Nucleus accumbens (tissue), 56 donors: Measurements from ENCODE around the gene ANO3.
"Not testable (repeated sequence)": the region's sequence is repeated elsewhere in the genome, so short reads cannot be mapped to it uniquely, and the experiment has no call there.

Experiments used
- DNase-seq, 56 donors: peaks; one replicate each; lab custom pipeline; 2025; lab: John Stamatoyannopoulos, UW

ANO3 gene

DNA sequence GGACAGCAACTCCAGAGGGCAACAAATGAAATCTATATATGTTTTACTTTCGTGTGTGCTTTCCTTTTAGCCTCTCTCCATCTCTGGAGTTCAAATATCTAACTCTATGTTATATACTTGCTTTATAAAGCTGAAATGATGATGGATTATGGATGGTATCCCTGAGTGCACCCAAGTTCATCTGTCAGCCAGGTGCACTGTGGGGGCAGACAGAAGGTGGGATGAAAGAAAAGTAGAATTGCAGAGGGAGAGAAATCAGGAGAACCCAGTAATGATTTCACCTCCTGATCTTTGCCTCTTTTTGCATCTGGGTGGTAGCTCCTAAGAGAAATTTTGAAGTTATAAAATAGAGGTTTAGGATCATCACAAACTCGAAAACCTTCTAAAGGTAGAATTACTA, 237.7 kb downstream of the ANO3 start:
- DNase-seq: peak in 1 of 56 donors; percentile 1

DNA sequence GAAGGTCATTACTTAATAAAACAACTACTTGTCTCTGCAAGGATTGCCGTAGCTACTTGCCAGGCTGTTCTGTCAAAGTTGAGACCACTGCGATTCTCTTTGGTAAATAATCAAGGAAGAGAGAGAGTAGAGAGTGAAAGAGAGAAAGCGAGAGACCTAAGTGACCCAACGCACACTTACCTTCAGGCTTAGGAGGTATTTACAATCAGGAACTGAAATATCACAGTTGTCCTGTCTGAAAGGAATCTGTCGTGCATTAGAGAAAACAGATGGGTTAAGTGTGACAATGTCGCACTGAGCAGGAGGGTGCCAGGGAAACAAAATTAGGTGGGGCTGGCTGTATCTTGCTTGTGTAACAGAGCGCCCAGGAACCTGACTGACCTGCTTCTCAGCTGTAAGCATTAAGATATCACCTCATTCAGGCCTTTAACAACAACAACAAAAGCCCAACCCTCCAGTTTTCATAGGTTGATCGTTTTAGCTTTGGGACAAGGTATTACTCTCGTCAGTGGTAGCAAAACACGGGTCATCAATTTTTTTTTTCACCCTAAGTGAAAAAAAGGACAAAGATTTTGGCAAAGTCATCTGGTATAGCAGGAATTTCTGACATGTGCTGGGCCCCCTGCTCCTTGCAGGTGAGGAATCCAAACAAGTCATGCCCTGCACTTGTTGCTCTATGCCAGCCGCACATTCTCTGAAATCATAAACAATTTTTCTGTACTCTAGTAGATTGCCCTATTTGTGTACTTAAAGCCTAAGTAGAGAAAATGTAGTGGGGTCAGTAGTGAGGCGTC, 240.1 kb downstream of the ANO3 start, which contains the start of gene MUC15:
Gene MUC15 (minus strand): TSS at position 403 of the 794 bp plus-strand sequence. CDS start 5,169 bp downstream, outside the sequence.
- no peak for DNase-seq

DNA sequence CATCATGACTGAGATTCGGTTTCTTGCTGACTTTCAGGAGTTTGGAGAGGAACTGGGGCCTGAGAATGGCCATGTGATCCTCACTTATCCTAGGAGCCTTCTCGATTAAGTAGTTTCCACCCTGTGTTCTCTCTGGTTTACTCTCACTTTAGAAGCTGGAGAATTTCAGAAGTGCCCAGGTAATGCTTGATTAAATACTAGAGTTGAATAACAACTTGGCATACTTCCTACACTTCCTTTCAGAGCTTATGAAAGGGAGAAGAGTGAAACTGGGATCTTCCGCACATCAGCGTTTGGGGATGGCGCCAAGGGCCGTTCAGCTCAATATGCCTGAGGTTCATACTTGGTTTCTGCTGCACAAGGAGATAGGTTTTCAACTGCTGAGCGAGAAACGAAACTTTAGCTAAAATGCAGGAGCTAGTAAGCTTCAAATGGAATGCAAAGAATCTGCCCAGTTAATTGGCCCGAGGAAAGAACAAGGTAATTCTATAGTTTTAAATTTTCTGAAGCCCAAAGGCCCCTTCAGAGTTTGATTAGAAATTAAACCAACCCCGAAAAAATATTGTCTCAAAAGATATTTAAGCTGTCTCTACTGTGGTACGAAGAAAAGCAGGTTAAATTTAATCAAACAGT, 241.0 kb downstream of the ANO3 start:
- no peak for DNase-seq

DNA sequence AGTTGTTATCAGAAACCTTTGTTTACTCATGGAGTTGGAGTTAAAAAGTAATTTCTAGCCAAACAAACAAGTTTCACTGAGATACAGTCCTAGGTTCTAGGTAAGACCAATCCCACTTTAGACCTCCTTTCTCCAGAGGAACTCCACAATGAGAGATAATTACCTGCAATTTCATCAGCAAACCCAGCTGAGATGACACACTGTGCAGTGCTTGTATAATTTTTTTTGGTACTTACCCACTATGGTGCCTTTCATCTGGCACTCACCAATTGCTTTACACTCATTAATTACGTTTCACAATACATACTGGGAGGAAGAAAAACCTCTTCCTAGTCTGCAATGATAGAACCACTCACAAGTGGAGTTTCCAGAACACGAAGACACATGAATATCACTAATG, 242.0 kb downstream of the ANO3 start:
- no peak for DNase-seq

DNA sequence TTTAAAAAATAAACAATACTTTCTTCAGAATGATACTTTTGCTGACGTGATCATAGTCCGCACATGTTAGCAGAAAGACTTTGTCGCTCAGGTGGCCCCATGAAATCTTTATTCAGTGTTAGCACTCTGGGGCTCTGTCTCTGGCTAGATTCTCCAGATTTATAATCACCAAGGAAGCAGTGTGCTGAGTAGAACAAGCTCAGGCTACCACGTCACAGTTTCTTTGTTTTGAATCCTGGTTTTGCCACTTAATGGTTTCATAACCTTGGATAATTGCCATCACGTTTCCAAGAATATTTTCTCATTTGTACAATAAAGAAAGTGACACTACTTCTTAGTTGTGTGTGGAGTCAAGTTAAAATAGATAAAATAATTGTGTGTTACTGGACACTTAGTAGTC, 244.0 kb downstream of the ANO3 start:
- no peak for DNase-seq

DNA sequence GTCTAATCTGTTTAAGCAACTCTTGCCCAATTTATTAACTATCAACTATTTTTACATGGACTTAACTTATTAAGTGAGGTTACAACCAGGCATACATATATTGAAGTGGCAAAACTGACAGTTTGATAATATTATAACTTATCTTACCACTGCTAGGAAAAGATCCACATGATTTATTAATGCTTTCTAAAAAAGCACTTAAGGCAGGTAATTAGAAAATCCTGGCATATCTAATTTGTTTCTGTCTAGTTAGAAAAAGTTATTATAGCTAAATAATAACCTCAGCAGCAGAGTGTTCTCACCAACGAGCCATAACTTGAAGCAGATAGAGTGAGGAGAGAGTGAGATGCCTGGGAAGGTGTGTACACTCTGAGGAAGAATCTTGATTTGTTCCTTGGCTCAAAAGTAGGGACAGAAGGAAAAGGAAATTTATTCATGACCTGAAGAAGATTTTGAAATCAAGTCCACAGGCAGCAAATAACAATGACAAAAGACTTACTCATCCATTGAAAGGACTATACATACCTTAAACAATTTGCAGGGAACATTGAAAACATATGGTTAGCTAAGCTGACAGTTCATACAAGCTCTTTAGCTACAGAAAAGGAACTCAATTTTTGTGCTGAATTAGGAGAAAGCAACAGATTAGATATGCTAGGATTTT, 247.2 kb downstream of the ANO3 start:
- DNase-seq: no peak

DNA sequence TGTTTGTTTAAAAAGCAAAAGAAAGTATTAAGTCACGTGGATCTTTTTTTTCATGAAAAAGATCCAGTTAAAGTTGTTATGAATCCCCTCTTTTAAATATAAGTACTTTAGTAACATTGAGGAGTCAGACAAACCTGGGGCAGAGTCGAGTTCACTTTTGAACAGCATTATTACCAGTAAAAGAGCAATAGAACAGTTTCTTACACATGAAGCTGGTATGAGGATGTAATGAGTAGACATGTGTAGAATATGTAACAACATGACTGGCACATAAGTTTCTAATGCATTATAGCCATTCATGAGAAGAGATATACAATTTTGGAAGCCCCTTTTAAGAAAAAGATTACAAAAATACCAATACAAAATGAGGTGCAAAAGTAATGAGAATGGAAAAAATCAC, 247.8 kb downstream of the ANO3 start:
- DNase-seq: no peak

DNA sequence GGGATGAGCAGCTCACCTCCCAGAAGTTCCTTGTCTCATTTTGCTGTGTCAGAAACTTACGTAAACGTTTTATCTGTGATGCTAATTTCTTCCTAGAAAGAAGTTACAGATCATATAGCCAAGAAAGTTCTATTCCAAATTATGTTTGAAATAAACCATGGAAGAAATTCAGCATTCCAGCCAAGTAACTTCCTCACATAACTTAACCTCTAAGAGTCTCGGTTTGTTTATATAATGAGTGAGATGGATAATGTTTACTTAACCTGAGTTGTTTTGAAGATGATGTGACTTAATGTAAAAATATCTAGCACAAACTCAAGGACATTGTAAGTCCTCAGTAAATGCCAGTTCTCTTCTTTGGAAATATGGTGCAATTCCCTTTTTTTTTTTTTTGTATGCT, 249.0 kb downstream of the ANO3 start:
- DNase-seq: no peak

DNA sequence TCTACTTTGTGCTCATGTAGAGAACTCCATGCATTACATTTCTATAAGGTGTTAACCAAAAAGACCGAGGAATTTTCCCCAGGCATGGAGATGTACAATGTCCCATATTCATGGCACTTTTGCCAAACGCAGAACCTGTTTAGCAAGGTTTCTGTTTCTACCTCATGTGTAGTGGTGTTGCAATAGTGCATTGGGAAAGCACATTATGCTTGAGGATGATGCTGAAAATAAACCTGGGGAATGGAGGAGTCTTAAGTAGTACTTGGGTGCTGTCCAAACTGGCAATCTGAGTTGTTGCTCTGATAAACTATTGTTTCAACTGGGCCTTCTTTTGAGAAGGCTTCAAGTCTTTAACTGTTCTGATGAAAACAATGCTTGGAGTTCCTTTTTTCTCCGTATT, 251.6 kb downstream of the ANO3 start:
- no peak for DNase-seq

DNA sequence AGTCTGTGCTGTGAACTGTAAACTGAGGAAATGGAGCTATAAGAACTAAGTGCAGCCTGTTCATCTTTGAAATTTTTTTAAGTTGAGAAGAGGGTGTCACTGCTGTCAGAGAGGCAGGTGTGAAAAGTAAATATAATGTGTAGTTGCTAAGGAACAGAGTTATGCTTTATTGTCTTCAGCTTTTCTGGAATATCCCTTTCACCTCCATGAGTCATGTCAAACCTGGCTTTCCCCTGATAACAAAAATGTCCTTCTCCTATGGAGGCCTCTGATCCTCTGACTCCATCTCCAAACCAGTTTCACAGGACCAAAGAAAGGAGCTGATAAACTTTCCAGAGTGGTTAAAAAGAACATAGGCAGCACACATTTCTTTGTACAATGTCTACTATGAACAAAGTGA, 252.9 kb downstream of the ANO3 start:
- DNase-seq: no peak

DNA sequence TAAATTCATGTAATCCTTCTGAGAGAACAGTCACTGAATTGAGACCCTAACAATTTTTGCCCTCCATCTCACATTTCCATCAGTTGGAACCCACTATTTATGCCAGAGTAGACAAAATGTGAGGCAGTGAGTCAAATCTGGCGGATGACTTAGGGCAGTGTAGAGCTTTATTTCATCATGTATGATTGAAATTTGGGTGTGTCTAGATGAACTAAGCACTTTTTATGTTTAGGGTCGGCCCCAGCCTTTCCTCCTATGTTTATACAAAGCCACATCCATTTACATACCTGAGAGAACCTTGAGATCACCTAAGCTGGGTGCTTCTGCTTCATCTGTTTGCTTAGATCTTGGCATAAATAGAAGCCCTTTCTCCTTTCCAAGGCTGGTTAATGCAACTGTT, 255.1 kb downstream of the ANO3 start:
- no peak for DNase-seq

DNA sequence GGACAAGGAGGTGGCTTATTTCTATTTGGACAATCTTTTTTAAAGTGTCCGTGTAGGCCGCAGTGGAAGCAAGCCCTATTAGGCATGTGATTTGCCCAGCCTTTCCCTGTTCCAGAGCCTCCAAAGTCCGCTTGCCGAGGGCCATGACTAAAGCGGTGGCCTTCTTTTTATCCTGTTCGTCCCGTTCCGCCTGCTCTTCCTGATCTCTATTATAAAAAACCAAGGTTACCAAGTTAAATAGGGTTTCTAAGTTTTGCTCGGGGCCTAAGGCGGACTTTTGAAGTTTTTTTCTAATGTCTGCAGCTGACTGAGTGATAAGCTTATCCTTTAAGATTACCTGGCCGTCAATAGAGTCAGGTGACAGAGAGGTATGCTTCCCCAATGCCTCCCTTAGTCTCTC, 261.8 kb downstream of the ANO3 start:
- DNase-seq: no peak

DNA sequence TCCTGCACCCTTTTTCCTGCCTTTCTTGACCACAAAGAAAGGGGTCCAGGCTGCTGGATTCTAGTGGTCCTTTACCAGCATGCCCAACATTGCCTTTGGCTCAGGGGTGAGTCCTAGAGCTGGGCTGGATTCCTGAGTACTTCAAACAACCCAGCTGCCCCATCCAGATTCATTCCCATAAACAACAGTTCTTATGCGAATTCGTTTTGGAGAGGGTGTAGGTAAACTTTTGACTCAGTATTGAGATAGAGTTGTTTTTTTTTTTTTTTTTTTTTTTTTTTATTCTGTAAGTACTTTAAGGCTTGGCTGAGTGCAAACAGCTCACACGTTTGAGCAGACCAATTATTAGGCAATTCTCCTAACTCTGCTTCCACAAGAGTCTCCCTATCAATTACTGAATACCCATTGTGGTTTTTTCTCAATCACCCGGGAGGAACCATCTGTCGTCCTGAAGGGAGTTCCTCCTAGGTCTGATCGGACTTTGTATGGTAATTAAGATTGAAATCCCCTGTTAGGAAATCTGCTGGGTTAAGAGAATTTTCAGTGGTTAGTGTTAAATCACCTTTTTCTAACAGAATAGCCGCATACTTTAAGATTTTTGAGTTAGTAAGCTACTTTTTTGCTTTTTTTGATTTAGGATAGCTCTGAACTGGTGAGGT, 263.4 kb downstream of the ANO3 start:
- not testable (repeated sequence) for DNase-seq

DNA sequence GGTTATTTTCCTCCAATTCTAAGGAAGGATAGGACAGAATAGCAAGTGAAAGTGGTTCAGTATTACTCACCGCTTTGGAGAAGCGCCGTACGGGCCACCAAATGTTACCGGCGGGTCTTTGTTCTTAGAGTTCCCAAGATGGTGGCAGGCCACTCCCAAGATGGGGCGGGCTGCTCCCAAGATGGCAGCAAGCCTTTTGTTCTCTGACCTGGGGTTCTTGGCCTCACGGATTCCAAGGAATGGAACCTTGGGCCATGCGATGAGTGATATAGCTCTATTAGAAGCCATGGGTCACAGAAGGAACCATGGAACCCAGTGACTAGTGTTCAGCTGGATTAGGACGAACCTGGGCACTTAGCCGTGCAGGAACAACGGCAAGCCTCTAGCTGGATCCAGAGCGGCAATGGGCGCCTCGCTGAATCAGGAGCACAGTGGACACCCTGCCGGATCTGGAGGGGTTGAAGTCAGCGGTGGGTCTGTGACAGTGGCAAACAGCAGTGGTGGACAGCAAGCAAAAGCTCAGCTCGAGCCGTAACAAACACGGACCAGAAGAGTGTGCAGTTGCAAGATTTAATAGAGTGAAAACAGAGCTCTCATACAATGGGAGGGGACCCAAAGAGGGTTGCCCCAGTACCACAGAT, 265.2 kb downstream of the ANO3 start:
- DNase-seq: not testable (repeated sequence)

DNA sequence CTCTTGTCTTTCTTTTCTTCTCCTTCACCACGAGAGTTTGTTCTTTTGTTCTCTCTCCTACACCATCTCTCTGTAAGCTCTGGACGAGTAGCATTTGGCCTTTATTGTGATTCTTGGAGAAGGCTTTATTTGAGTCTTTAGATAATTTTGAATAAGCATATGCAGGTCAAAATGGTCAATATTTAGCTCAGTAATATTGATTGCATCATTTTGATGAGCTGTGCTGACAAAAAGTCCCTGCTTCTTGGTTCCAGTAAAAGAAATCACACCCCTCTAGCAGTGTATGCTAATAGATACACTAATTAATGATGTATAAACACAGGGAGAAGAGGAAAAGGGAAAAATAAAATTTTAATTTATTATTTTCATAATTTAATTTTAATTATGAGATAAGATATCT, 266.0 kb downstream of the ANO3 start:
- no peak for DNase-seq

DNA sequence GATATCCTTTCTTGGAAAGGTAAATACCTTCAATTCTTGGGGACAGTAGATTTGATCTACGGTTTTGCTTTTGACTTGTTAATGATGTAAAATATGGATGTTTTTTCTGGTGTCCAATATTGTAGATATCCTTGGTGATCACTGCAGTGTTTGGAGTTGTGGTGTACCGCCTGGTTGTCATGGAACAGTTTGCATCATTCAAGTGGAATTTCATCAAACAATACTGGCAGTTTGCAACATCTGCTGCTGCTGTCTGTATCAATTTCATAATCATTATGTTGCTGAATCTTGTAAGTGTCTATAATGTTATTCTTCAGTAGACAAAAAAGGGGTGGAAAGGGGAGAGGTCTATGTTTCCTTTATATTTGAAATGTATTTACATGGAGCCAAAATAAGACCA, 267.5 kb downstream of the ANO3 start:
- no peak for DNase-seq

DNA sequence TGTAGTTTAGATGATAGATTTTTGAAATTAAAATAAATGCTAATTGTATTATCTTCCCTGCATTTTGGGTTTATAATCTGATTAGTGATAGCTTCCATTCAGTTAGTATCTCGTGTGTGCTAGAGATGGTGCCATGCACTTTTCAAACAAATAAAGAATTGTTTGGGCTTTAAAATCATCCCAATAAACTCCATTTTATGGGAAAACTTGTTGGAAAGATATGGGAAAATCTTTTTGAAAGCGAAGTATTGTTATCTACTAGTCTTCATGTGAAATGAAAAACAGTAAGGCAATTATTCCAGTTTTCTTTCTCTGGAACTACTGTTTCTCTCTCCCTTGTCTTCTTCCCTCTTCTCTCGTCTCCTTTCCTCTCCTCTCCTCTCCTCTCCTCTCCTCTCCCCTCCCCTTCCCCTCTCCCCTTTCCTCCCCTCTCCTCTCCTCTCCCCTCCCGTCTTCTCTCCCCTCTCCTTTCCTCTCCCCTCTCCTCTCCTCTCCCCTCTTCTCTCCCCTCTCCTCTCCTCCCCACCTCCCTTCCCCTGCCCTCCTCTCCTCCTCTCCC, 268.0 kb downstream of the ANO3 start:
- DNase-seq: no peak

DNA sequence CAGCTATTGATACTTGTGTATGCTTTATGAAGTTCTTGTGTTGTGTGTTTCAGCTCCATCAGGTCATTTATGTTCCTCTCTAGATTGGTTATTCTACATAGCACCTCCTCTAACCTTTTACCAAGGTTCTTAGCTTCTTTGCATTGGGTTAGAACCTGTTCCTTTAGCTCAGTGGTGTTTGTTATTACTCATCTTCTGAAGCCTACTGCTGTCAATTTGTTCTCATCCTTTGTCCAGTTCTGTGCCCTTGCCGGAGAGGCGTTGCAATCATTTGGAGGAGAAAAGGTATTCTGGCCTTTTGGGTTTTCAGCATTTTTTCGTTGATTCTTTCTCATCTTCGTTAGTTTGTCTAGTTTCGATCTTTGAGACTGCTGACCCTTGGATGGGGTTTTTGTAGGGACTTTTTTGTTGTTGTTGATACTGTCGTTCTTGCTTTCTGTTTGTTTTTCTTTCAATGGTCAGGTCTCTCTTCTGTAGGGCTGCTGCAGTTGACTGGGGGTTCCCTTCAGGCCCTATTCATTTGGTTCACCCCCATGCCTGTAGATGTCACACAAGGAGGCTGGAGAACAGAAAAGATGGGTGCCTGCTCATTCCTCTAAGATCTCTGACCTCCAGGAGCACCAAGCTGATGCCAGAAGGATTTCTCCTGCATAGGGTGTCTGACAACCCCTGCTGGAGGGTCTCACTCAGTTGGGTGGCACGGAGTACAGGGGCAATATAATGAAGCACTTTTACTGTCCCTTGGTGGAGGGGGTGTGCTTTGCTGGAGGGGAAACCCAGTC, 276.0 kb downstream of the ANO3 start:
- no peak for DNase-seq

DNA sequence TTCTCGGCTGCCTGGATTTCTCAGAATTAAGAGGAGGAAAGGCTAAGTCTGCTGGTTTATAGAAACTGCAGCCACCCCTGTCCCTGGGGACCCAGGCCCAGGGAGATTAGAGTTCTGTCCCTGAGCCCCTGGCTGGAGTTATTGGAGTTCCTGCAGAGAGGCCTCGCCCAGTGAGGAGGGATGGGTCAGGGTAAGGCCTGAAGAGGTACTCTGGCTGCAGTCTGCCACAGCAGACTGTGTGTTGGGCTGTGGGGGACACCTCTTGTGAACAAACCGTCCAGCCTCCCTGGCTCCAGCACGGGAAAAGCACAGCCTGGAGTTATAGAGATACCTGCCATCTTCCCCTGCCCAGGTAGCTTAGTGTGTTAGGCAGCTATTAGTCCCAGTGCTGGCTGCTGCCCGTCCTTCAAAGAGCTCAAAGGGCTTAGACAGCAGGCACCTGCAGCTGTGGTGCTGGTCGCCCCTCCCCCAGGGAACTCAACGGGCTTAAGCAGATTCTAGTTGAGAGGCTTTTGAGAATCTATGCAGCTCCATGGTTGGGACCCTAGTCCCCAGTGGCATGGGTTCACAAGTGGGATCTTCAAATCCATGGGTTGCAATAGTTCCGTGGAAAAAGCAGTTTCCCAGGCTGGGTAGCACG, 276.7 kb downstream of the ANO3 start:
- DNase-seq: no peak
